GM18526 (cell line): ENCODE results near the gene CRYGB.
"Not testable (repeated sequence)": the region's sequence is repeated elsewhere in the genome, so short reads cannot be mapped to it uniquely, and the experiment has no call there.

ENCODE experiments used
- POLR2A ChIP-seq: IDR thresholded peaks from 3 replicates; pipeline ENCODE4 v1.6.1; 2011; ENCODE audit not compliant: insufficient read length; ENCODE audit errors: extremely low read depth

Gene CRYGB

GRCh38 chr2:208134928-208135586 is 10.9 kb downstream of the CRYGB start:
- TF ChIP-seq POLR2A: no peak

- no peak for TF ChIP-seq POLR2A
Measured at GRCh38 chr2:208130712-208131110, 15.2 kb downstream of the CRYGB start.

- TF ChIP-seq POLR2A: no peak
Measured at GRCh38 chr2:208129744-208130711, 15.9 kb downstream of the CRYGB start, which contains the start of gene CRYGC. Gene CRYGC, minus strand, starts transcription at chr2:208129828. Its CDS starts 36 bp downstream, at chr2:208129792.

GRCh38 chr2:208128136-208128535 is 17.8 kb downstream of the CRYGB start:
- no peak for TF ChIP-seq POLR2A

GRCh38 chr2:208127090-208127489 is 18.9 kb downstream of the CRYGB start:
- no peak for TF ChIP-seq POLR2A

- TF ChIP-seq POLR2A: no peak
Measured at GRCh38 chr2:208125251-208125650, 20.7 kb downstream of the CRYGB start.

GRCh38 chr2:208124013-208124715 is 21.8 kb downstream of the CRYGB start, which contains the start of gene CRYGD:
Gene CRYGD, minus strand, starts transcription at chr2:208124524. Its CDS starts 51 bp downstream, at chr2:208124473.
- not testable (repeated sequence) for TF ChIP-seq POLR2A

GRCh38 chr2:208122248-208122647 is 23.7 kb downstream of the CRYGB start:
- no peak for TF ChIP-seq POLR2A

- TF ChIP-seq POLR2A: no peak
Measured at GRCh38 chr2:208118918-208119317, 27.0 kb downstream of the CRYGB start.

- no peak for TF ChIP-seq POLR2A
Measured at GRCh38 chr2:208112969-208113368, 33.0 kb downstream of the CRYGB start.

GRCh38 chr2:208103616-208104015 is 42.3 kb downstream of the CRYGB start:
- no peak for TF ChIP-seq POLR2A

GRCh38 chr2:208101716-208102631 is 44.0 kb downstream of the CRYGB start:
- TF ChIP-seq POLR2A: no peak

GRCh38 chr2:208099682-208100470 is 46.1 kb downstream of the CRYGB start:
- TF ChIP-seq POLR2A: no peak
